AG09309 (cell line): ENCODE results near the gene DNAI4.

ENCODE experiments used
- DNase-seq: peaks from one replicate; pipeline ENCODE4 v3.0.0-alpha.2; 2010; ENCODE audit warnings: low read depth
- H3K4me3 ChIP-seq: 2 replicates; pipeline ENCODE4 v1.5.1; 2011; ENCODE audit warnings: mild to moderate bottlenecking, low read depth, low read length, moderate library complexity; ENCODE audit not compliant: control insufficient read depth
- CTCF ChIP-seq: IDR thresholded peaks from 2 replicates; pipeline ENCODE4 v1.5.1; 2011; ENCODE audit warnings: mild to moderate bottlenecking, low read depth, low read length, inconsistent platforms; ENCODE audit not compliant: insufficient read depth, control insufficient read depth; ENCODE audit errors: missing control alignments

Gene DNAI4

GRCh38 chr1:66933887-66934700 is 9.4 kb upstream of the DNAI4 start:
- no peak for DNase-seq
- TF ChIP-seq CTCF: no peak
- no peak overlapping the region for H3K4me3 ChIP-seq

- no peak for DNase-seq
- H3K4me3 ChIP-seq: no peak overlapping the region
- no peak for TF ChIP-seq CTCF
These were observed 7.6 kb upstream of the DNAI4 start for GRCh38 chr1:66932291-66932690.

GRCh38 chr1:66931590-66931989 is 6.9 kb upstream of the DNAI4 start:
- no peak for DNase-seq
- H3K4me3 ChIP-seq: peak overlapping the region; percentile 87
- TF ChIP-seq CTCF: no peak

- peak overlapping the region; percentile 87 for H3K4me3 ChIP-seq
- no peak for TF ChIP-seq CTCF
- DNase-seq: no peak
These were observed 6.1 kb upstream of the DNAI4 start for GRCh38 chr1:66930823-66931174.

GRCh38 chr1:66929999-66930822 is 5.6 kb upstream of the DNAI4 start:
- peak overlapping the region; percentile 87 for H3K4me3 ChIP-seq
- DNase-seq: peak; percentile 55
- TF ChIP-seq CTCF: peak; percentile 10

- no peak for DNase-seq
- H3K4me3 ChIP-seq: peak overlapping the region; percentile 60
- TF ChIP-seq CTCF: no peak
These were observed 5.0 kb upstream of the DNAI4 start for GRCh38 chr1:66929691-66929998.
